H1 (cell line): ENCODE results near the gene ATG7. TPM values are rescaled to one million over a fixed set of nuclear protein-coding genes. Genes with fewer than 3 reads are reported as not detected.

Experiments used
- ASH2L ChIP-seq: fragments of 200-600, 300-600 bp; sonication (generic); IDR thresholded peaks from one replicate; pipeline ENCODE4 v1.7.1; 2017; ENCODE audit warnings: low read length
- BACH1 ChIP-seq: IDR thresholded peaks from 2 replicates; pipeline ENCODE4 v1.6.1; 2012; ENCODE audit warnings: low read length, improper control_type of control experiment
- GABPA ChIP-seq: IDR thresholded peaks from 2 replicates; pipeline ENCODE4 v1.6.1; 2011; ENCODE audit warnings: mild to moderate bottlenecking, low read length, moderate library complexity, borderline replicate concordance; ENCODE audit not compliant: insufficient read depth
- JUND ChIP-seq: IDR thresholded peaks from 2 replicates; pipeline ENCODE4 v1.6.1; 2011; ENCODE audit warnings: mild to moderate bottlenecking, improper control_type of control experiment, low read length
- KDM1A ChIP-seq: fragments of 200-600, 300-600 bp; sonication (generic); IDR thresholded peaks from 2 replicates; pipeline ENCODE4 v1.7.1; 2016; ENCODE audit warnings: mild to moderate bottlenecking, low read length, borderline replicate concordance
- KDM5A ChIP-seq: fragments of 200-600 bp; IDR thresholded peaks from 2 replicates; pipeline ENCODE4 v1.7.1; 2012; ENCODE audit warnings: mild to moderate bottlenecking, low read length, inconsistent platforms, mixed read lengths
- NRF1 ChIP-seq: IDR thresholded peaks from 2 replicates; pipeline ENCODE4 v1.6.1; 2011; ENCODE audit warnings: mild to moderate bottlenecking, low read depth, low read length, improper control_type of control experiment
- SUZ12 ChIP-seq: fragments of 200-600 bp; sonication (generic); IDR thresholded peaks from 2 replicates; pipeline ENCODE4 v1.6.1; 2012; ENCODE audit warnings: mild to moderate bottlenecking, inconsistent platforms, low read length, moderate library complexity, mixed read lengths
- TAF7 ChIP-seq: optimal IDR thresholded peaks from 2 replicates; pipeline ENCODE3; 2011; ENCODE audit warnings: low read depth, mild to moderate bottlenecking, inconsistent platforms, low read length, moderate library complexity, borderline replicate concordance
- TBP ChIP-seq: IDR thresholded peaks from 2 replicates; pipeline ENCODE4 v1.6.1; 2011; ENCODE audit warnings: low read depth, low read length, improper control_type of control experiment
- YY1 ChIP-seq: IDR thresholded peaks from 2 replicates; pipeline ENCODE4 v1.6.1; 2011; ENCODE audit warnings: low read depth, mild to moderate bottlenecking, low read length
- ZNF274 ChIP-seq: IDR thresholded peaks from 2 replicates; pipeline ENCODE4 v1.7.0; 2012; ENCODE audit warnings: low read length, borderline replicate concordance; ENCODE audit errors: extremely low read depth
- polyA plus RNA-seq, 7 experiments: library from polyadenylated mRNA; depleted of rRNA in 3 of 7; stranded (reverse) in 5 of 7; unstranded in 2 of 7; fragments of >200 nt in 5 of 7; fragments of 200-250 nt in 2 of 7; gene quantifications; 1 replicate in 5 of 7; 2 replicates in 1 of 7; 4 replicates in 1 of 7; pipeline versions ENCODE4 v1.2.1 to v1.2.3, GENCODE V29; 2011 to 2013; ENCODE audit warnings: missing spikeins in 2 of 7, mixed read lengths in 2 of 7
- total RNA-seq: library from RNA; stranded (reverse); fragmentation: NEBNext Ultra II Directional; extraction: Animal tissue kit (Norgen Biotek cat#: 25700); gene quantifications from 2 replicates; pipeline ENCODE4 v1.2.1, GENCODE V29; 2021
- TF ChIP-seq, protein P1 (sequence below): IDR thresholded peaks from 2 replicates; pipeline ENCODE4 v1.6.1; 2011; ENCODE audit warnings: low read length, improper control_type of control experiment

The ATG7 gene
- total and polyA plus RNA-seq, 2 of the 8 experiments (the other 6 are each of a cell fraction or from before 2014, with no cell fraction given) = 15.0 to 19.1 TPM

DNA sequence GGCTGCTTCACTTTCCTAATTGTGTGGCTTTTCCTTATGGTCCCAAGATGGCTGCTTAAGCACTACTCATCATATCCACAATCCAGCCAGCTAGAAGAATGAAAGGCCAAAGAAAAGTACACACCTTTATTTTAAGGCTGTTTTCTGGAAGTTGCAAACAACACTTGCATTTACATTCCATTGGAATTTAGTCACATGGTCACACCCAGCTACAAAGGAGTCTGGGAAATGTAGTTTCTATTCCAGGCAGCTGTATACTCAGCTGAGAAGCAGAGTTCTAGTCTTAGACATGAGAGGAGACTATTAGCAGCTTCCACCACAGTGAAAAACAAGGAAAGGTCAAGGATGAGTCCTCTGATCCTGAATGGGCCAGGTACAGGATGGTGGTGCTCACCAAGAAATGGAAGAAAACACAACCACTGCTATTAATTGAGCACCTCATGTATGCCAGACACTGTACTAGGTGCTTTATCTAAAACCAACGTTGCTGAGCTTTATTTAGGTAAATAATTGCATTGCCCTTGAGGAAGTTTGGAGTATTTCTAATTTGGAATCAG is 28.0 kb upstream of the ATG7 start (continued):
- TF ChIP-seq NRF1 = no peak
- TF ChIP-seq BACH1 = no peak
- no peak for TF ChIP-seq TBP
- TF ChIP-seq JUND = no peak
- TF ChIP-seq, protein P1, sequence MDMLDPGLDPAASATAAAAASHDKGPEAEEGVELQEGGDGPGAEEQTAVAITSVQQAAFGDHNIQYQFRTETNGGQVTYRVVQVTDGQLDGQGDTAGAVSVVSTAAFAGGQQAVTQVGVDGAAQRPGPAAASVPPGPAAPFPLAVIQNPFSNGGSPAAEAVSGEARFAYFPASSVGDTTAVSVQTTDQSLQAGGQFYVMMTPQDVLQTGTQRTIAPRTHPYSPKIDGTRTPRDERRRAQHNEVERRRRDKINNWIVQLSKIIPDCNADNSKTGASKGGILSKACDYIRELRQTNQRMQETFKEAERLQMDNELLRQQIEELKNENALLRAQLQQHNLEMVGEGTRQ = peak; percentile 69
- 0 out of 2 replicates have a peak, but pooled peaks have one; percentile 25 for TF ChIP-seq YY1
- TF ChIP-seq GABPA = no peak
- TF ChIP-seq ASH2L = no peak
- no peak for TF ChIP-seq KDM5A
- no peak for TF ChIP-seq ZNF274
- no peak for TF ChIP-seq TAF7
- no peak for TF ChIP-seq KDM1A
- no peak for TF ChIP-seq SUZ12
